Suprapubic skin (tissue), 4 donors: ENCODE data around the gene ENKD1.

ENCODE experiments used
- POLR2A ChIP-seq, 2 donors: fragments of 450-650 bp; IDR thresholded peaks; one replicate each; pipeline ENCODE4 v1.6.1; 2017; ENCODE audit warnings: antibody characterized with exemption in 2 of 2, mild to moderate bottlenecking in 2 of 2, moderate library complexity in 2 of 2
- POLR2AphosphoS5 ChIP-seq, 3 donors: sonication (generic); formaldehyde crosslinking; IDR thresholded peaks; one replicate each; pipeline ENCODE4 v1.6.1; 2017; ENCODE audit warnings: antibody characterized with exemption in 3 of 3
- TF ChIP-seq, protein P1 (sequence below), 2 donors: fragments of 200-600 bp in 1 of 2; fragments of 450-650 bp in 1 of 2; sonication (generic) in 1 of 2; IDR thresholded peaks; one replicate each; pipeline ENCODE4 v1.5.1; 2016 to 2019; ENCODE audit warnings: antibody characterized with exemption in 2 of 2, mild to moderate bottlenecking in 1 of 2, moderate library complexity in 1 of 2

DNA sequence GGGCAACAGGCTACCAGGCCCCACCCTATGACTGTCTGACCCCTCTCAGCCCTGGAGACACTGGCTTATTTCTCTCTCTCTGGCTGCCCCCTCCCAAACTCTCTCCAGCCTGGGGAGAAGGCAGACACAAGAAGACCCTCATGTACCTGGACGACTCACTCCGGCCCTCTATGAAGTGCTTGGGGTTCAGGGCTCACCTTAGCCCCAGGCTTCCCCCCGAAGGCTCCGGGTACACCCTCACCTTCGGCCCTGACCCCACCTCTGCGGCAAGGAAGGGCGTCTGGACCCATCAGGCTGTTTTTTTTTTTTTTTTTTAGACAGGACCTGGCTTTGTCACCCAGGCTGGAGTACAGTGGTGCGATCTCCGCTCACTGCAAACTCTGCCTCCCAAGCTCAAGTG lies 22.5 kb downstream of the ENKD1 start:
- TF ChIP-seq, protein P1, sequence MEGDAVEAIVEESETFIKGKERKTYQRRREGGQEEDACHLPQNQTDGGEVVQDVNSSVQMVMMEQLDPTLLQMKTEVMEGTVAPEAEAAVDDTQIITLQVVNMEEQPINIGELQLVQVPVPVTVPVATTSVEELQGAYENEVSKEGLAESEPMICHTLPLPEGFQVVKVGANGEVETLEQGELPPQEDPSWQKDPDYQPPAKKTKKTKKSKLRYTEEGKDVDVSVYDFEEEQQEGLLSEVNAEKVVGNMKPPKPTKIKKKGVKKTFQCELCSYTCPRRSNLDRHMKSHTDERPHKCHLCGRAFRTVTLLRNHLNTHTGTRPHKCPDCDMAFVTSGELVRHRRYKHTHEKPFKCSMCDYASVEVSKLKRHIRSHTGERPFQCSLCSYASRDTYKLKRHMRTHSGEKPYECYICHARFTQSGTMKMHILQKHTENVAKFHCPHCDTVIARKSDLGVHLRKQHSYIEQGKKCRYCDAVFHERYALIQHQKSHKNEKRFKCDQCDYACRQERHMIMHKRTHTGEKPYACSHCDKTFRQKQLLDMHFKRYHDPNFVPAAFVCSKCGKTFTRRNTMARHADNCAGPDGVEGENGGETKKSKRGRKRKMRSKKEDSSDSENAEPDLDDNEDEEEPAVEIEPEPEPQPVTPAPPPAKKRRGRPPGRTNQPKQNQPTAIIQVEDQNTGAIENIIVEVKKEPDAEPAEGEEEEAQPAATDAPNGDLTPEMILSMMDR (IDR thresholded peaks at IDR 0.05) = no peak
- TF ChIP-seq POLR2A (IDR thresholded peaks at IDR 0.05) (no peak), POLR2AphosphoS5 (IDR thresholded peaks at IDR 0.05) (no peak)
